Lower leg skin (tissue), 3 donors: ENCODE data around the gene MRPL55.

Experiments used
- POLR2A ChIP-seq, 2 donors: fragments of 450-650 bp; IDR thresholded peaks; one replicate each; pipeline ENCODE4 v1.6.1; 2016 to 2017; ENCODE audit warnings: antibody characterized with exemption in 2 of 2, mild to moderate bottlenecking in 1 of 2, moderate library complexity in 1 of 2
- TF ChIP-seq, protein P1 (sequence below), 3 donors: fragments of 450-650 bp; IDR thresholded peaks; one replicate each; pipeline ENCODE4 v1.5.1; 2016; ENCODE audit warnings: antibody characterized with exemption in 3 of 3, mild to moderate bottlenecking in 3 of 3, moderate library complexity in 2 of 3

DNA sequence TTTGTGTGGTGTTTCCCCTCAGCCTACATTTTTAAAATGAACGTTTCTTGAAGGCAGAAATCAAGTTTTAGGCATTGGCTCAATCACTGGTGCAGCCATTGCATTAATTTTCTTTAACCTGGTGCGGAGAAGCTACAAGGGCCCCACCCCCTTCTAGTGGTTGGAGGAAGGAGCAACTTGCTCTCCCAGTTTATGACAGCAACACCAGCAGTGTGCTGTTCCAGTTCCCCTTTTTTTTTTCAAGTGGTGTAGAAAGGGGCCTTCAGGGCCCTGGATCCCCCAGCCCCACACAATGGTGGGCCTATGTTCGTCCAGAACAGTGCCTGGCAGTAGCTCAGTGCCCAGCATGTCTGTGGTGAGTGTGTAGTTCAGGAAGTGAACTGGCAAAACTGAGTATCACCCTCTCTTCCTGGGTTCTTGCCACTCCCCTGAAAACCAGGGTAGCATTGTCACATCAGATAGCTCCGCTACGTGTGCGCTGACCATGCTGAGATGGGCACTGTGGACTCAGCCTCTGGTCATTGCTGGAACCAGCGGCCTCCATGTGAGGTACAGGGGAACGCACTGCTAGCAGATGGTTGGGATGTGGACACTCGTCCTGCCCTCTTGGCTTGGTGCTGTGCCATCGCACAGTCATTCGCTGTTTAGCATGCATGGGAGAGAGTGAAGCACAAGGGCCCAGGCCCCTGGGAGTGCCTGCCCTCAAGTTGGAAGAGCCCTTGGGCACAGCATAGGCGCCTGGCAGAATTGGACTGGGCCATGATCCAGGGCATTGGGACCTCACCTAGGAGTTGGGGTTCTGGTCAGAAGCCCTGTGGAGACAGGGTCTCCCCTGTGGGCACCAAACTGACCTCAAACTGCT, 19.3 kb downstream of the MRPL55 start:
- TF ChIP-seq, protein P1, sequence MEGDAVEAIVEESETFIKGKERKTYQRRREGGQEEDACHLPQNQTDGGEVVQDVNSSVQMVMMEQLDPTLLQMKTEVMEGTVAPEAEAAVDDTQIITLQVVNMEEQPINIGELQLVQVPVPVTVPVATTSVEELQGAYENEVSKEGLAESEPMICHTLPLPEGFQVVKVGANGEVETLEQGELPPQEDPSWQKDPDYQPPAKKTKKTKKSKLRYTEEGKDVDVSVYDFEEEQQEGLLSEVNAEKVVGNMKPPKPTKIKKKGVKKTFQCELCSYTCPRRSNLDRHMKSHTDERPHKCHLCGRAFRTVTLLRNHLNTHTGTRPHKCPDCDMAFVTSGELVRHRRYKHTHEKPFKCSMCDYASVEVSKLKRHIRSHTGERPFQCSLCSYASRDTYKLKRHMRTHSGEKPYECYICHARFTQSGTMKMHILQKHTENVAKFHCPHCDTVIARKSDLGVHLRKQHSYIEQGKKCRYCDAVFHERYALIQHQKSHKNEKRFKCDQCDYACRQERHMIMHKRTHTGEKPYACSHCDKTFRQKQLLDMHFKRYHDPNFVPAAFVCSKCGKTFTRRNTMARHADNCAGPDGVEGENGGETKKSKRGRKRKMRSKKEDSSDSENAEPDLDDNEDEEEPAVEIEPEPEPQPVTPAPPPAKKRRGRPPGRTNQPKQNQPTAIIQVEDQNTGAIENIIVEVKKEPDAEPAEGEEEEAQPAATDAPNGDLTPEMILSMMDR (IDR thresholded peaks at IDR 0.05): no peak
- no peak for TF ChIP-seq POLR2A (IDR thresholded peaks at IDR 0.05)
